WTC11 (cell line): ENCODE data around the gene ANKRD24. TPM values are rescaled to one million over a fixed set of nuclear protein-coding genes. Genes with fewer than 3 reads are reported as not detected.
"Not testable (repeated sequence)": the region's sequence is repeated elsewhere in the genome, so short reads cannot be mapped to it uniquely, and the experiment has no call there.

ENCODE experiments used
- ATAC-seq: fragments of 200-7000 bp; cut with Tn5 transposase; 2 replicates; pipeline ENCODE4 v1.10.0; 2021; ENCODE audit warnings: mild to moderate bottlenecking, moderate library complexity
- CTCF ChIA-PET: fragments of 300-600 bp; sonication (Branson Sonifier 250); formaldehyde crosslinking; loops from one replicate; lab custom pipeline; 2021; ENCODE audit warnings: antibody characterized with exemption; lab: Charles Lee
- POLR2A ChIA-PET: fragments of 350-600 bp; sonication (Branson Sonifier 250); formaldehyde crosslinking; loops from one replicate; lab custom pipeline; 2021; ENCODE audit warnings: antibody characterized with exemption; lab: Charles Lee
- DNase-seq: peaks from one replicate; pipeline ENCODE4 v3.0.0; 2021; ENCODE audit warnings: low spot score
- H3K27ac Mint-ChIP-seq: 2 replicates; pipeline ENCODE4 v1.8.0; 2021; ENCODE audit warnings: mixed read lengths
- H3K27me3 Mint-ChIP-seq: 2 replicates; pipeline ENCODE4 v1.8.0; 2021; ENCODE audit warnings: low read depth, mild to moderate bottlenecking, moderate library complexity, mixed read lengths
- H3K36me3 Mint-ChIP-seq: 2 replicates; pipeline ENCODE4 v1.8.0; 2021; ENCODE audit warnings: mixed read lengths
- H3K4me1 Mint-ChIP-seq: 2 replicates; pipeline ENCODE4 v1.8.0; 2022; ENCODE audit warnings: mixed read lengths
- H3K4me3 Mint-ChIP-seq: 2 replicates; pipeline ENCODE4 v1.8.0; 2021; ENCODE audit warnings: mild to moderate bottlenecking, moderate library complexity, mixed read lengths
- H3K9me3 Mint-ChIP-seq: 2 replicates; pipeline ENCODE4 v1.8.0; 2021; ENCODE audit warnings: mixed read lengths
- CREB1 ChIP-seq: sonication (generic); formaldehyde crosslinking; IDR thresholded peaks from 2 replicates; pipeline ENCODE4 v1.8.0; 2023; ENCODE audit warnings: mild to moderate bottlenecking, missing genetic modification reagents
- EMX1 ChIP-seq: fragments of 250-450 bp; sonication (Bioruptor Pico); IDR thresholded peaks from 2 replicates; pipeline ENCODE4 v1.8.0; 2021; ENCODE audit warnings: mild to moderate bottlenecking
- NFE2L1 ChIP-seq: sonication (generic); formaldehyde crosslinking; IDR thresholded peaks from 2 replicates; pipeline ENCODE4 v1.8.1; 2023; ENCODE audit warnings: missing genetic modification reagents
- NR1H2 ChIP-seq: sonication (generic); formaldehyde crosslinking; IDR thresholded peaks from 2 replicates; pipeline ENCODE4 v1.9.0; 2021; ENCODE audit warnings: mild to moderate bottlenecking, moderate library complexity, missing genetic modification reagents
- NR2C2 ChIP-seq: sonication (generic); formaldehyde crosslinking; IDR thresholded peaks from 2 replicates; pipeline ENCODE4 v1.8.0; 2022; ENCODE audit warnings: mild to moderate bottlenecking, missing genetic modification reagents
- TEAD4 ChIP-seq: sonication (generic); formaldehyde crosslinking; IDR thresholded peaks from 2 replicates; pipeline ENCODE4 v1.8.0; 2022; ENCODE audit warnings: mild to moderate bottlenecking, missing genetic modification reagents
- ZBTB21 ChIP-seq: sonication (generic); formaldehyde crosslinking; IDR thresholded peaks from 2 replicates; pipeline ENCODE4 v1.8.1; 2023; ENCODE audit warnings: mild to moderate bottlenecking, missing genetic modification reagents, borderline replicate concordance
- ZNF121 ChIP-seq: sonication (generic); formaldehyde crosslinking; IDR thresholded peaks from 2 replicates; pipeline ENCODE4 v1.8.0; 2023; ENCODE audit warnings: missing genetic modification reagents
- ZNF263 ChIP-seq: sonication (generic); formaldehyde crosslinking; IDR thresholded peaks from 2 replicates; pipeline ENCODE4 v1.8.1; 2022; ENCODE audit warnings: low read depth, mild to moderate bottlenecking, moderate library complexity, missing genetic modification reagents
- ZNF423 ChIP-seq: fragments of 250-450 bp; sonication (Bioruptor Pico); IDR thresholded peaks from 2 replicates; pipeline ENCODE4 v2.1.2; 2022; ENCODE audit warnings: mild to moderate bottlenecking, moderate library complexity
- total RNA-seq: library from RNA; stranded (reverse); gene quantifications from 3 replicates; pipeline ENCODE4 v1.2.3, GENCODE V29; 2021
- TF ChIP-seq, protein P1 (sequence below): sonication (generic); formaldehyde crosslinking; IDR thresholded peaks from 2 replicates; pipeline ENCODE4 v1.8.1; 2022; ENCODE audit warnings: low read depth, missing genetic modification reagents, borderline replicate concordance

Gene ANKRD24
- total RNA-seq, 1 experiment from 2014 or later: 11.3 TPM

DNA sequence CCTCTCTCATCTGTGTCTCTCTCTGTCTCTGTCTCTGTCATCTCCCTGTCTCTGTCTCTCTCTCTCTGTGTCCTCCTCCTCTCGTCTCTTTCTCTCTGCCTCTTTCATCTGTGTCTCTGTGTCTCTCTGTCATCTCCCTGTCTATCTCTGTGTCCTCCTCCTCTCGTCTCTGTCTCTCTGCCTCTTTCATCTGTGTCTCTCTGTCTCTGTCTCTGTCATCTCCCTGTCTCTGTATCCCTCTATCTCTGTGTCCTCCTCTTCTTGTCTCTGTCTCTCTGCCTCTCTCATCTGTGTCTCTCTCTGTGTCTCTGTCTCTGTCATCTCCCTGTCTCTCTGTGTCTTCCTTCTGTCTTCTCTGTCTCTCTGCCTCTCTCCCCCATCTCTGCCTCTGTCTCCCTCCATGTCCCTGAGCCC is 46.3 kb downstream of the ANKRD24 start:
- H3K9me3 Mint-ChIP-seq: no peaks in the 10 kb centered on the region
- no peaks in the 10 kb centered on the region; the same call in 1 of the 2 replicates for H3K27me3 Mint-ChIP-seq
- no peaks in the 10 kb centered on the region for H3K4me1 Mint-ChIP-seq
- H3K4me3 Mint-ChIP-seq: no peak overlapping the region
- TF ChIP-seq TEAD4 (CRISPR knock-in tag) (no peak), NFE2L1 (peak; percentile 29; the same call in 1 of the 2 replicates), EMX1 (CRISPR knock-in tag) (no peak), NR1H2 (no peak), ZBTB21 (CRISPR knock-in tag) (no peak)
- H3K27ac Mint-ChIP-seq: no peak overlapping the region
- DNase-seq (no peak), ATAC-seq (no peak)
- CTCF ChIA-PET: interaction anchor here (1.5 to 2.9 kb wide), 2 partner anchors 39 to 89 kb away, joined by 3 to 10 read pairs; no protein-coding TSS in a partner anchor
- no peaks in the 10 kb centered on the region for H3K36me3 Mint-ChIP-seq
- POLR2A ChIA-PET: no interaction called here

DNA sequence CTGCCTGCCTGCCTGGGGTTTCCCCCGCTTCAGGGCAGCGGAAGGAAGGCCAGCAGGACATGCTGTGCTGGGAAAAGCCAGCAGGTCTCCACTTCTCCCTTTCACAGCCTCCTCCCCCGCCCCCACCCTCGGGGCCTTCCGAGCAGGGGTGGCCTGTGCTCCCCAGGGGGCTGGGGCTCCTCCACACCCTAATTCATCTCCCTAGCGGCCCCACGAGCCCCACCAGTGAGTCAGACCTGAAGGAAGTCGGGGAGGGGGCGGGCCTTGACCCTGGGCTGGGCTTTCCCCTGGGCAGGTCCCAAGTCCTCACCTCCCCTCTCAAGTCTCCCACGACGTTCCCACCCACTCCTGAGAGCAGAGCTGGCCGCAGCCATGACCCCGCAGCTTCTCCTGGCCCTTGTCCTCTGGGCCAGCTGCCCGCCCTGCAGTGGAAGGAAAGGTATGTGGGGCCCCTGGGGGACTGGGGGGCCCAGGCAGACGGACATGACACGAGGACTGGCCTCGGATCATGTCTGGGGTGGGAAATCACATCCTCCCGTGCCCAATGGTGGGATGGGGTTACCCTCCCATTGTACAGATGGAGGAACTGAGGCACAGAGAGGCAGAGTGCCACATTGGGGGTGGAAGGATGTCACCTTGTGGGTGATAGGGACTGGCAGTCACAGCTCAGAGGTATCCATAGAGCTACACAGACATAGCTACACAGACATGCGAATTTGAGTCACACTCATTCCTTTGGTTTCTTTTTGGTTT is 46.9 kb downstream of the ANKRD24 start, which contains the start of gene EBI3:
Gene EBI3, plus strand, starts transcription at position 345 of the 753 bp plus-strand sequence. Its CDS starts 28 bp downstream, at position 373.
- CTCF ChIA-PET: interaction anchor here (0.9 to 2.9 kb wide), 4 partner anchors 10 to 90 kb away, joined by 3 to 10 read pairs (median 3); no protein-coding TSS in a partner anchor
- H3K36me3 Mint-ChIP-seq: no peaks in the 10 kb centered on the region
- H3K4me1 Mint-ChIP-seq: no peaks in the 10 kb centered on the region
- POLR2A ChIA-PET: no interaction called here
- no peaks in the 10 kb centered on the region; the same call in 1 of the 2 replicates for H3K27me3 Mint-ChIP-seq
- ATAC-seq (peak; percentile 38), DNase-seq (no peak)
- peak within 1 kb of the TSS; percentile 6; the same call in 1 of the 2 replicates for H3K4me3 Mint-ChIP-seq
- no peak within 1 kb of the TSS for H3K27ac Mint-ChIP-seq
- no peaks in the 10 kb centered on the region for H3K9me3 Mint-ChIP-seq
- TF ChIP-seq ZNF263 (peak; percentile 52; the same call in 1 of the 2 replicates), ZNF423 (CRISPR knock-in tag) (peak; percentile 85), NR2C2 (CRISPR knock-in tag) (no peak), CREB1 (CRISPR knock-in tag) (no peak)
- TF ChIP-seq, protein P1, sequence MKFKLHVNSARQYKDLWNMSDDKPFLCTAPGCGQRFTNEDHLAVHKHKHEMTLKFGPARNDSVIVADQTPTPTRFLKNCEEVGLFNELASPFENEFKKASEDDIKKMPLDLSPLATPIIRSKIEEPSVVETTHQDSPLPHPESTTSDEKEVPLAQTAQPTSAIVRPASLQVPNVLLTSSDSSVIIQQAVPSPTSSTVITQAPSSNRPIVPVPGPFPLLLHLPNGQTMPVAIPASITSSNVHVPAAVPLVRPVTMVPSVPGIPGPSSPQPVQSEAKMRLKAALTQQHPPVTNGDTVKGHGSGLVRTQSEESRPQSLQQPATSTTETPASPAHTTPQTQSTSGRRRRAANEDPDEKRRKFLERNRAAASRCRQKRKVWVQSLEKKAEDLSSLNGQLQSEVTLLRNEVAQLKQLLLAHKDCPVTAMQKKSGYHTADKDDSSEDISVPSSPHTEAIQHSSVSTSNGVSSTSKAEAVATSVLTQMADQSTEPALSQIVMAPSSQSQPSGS (CRISPR knock-in tag): no peak

DNA sequence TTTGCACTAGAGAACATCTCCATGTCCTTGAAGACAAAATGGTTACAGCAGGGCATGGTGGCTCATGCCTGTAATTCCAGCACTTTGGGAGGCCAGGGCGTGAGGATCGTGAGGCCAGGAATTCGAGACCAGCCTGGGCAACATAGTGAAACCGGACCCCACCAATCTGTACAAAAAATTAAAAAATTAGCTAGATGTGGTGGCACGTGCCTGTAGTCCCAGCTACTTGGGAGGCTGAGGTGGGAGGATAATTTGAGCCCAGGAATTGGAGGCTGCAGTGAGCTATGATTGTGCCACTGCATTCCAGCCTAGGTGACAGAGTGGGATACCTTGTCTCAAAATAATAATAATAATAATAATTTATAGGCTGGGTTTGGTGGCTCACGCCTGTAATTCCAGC is 47.7 kb downstream of the ANKRD24 start:
- H3K27ac Mint-ChIP-seq, H3K4me3 Mint-ChIP-seq, DNase-seq, H3K4me1 Mint-ChIP-seq, H3K36me3 Mint-ChIP-seq, ATAC-seq, POLR2A ChIA-PET, H3K9me3 Mint-ChIP-seq, H3K27me3 Mint-ChIP-seq: not testable (repeated sequence)
- CTCF ChIA-PET: interaction anchor here (0.9 to 2.9 kb wide), 5 partner anchors 9 to 561 kb away, joined by 3 to 10 read pairs (median 3); partner anchors contain the start of gene FEM1A

DNA sequence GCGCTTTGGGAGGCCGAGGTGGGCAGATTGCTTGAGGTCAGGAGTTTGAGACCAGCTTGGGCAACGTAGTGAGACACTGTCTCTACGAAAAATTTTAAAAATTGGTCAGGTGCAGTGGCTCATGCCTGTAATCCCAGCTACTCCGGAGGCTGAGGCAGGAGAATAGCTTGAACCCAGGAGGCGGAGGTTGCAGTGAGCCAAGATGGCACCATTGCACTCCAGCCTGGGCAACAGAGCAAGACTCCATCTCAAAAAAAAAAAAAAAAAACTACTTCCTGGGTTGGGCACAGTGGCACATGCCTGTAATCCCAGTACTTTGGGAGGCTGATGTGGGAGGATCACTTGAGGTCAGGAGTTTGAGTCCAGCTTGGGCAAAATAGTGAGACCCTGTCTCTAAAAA is 49.0 kb downstream of the ANKRD24 start:
- POLR2A ChIA-PET: interaction anchor here (0.6 kb wide), 1 partner anchor 246 kb away, joined by 3 read pairs; no protein-coding TSS in a partner anchor
- H3K27ac Mint-ChIP-seq, H3K27me3 Mint-ChIP-seq, H3K9me3 Mint-ChIP-seq, DNase-seq, ATAC-seq, H3K36me3 Mint-ChIP-seq, H3K4me1 Mint-ChIP-seq, H3K4me3 Mint-ChIP-seq: not testable (repeated sequence)
- peak; percentile 76 for TF ChIP-seq ZNF121 (CRISPR knock-in tag)
- CTCF ChIA-PET: interaction anchor here (0.8 to 2.9 kb wide), 3 partner anchors 31 to 112 kb away, joined by 6 to 10 read pairs (median 8); partner anchors contain the start of gene MPND

DNA sequence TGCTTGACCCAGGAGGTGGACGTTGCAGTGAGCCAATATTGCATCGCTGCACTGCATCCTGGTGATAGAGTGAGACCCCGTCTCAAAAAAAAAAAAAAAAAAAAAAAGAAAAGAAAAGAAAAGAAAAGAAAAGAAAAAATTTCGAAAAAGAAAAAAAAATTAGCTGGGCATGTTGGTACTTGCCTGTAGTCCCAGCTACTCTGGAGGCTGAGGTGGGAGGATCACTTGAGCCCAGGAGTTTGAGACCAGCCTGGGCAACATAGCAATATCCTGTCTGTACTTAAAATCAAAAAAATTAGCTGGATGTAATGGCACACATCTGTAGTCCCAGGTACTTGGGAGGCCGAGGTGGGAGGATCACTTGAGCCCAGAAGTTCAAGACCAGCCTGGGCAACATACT is 49.6 kb downstream of the ANKRD24 start:
- H3K9me3 Mint-ChIP-seq, H3K4me1 Mint-ChIP-seq, H3K27ac Mint-ChIP-seq, DNase-seq, H3K27me3 Mint-ChIP-seq, H3K36me3 Mint-ChIP-seq, H3K4me3 Mint-ChIP-seq, ATAC-seq: not testable (repeated sequence)
- CTCF ChIA-PET: interaction anchor here (0.6 to 2.2 kb wide), 12 partner anchors 10 to 293 kb away, joined by 3 to 14 read pairs (median 4); partner anchors contain the start of gene FSD1
- POLR2A ChIA-PET: interaction anchor here (0.6 kb wide), 2 partner anchors 31 to 247 kb away, joined by 3 to 7 read pairs; no protein-coding TSS in a partner anchor
